ENCODE data around the gene ASTN2. TPM values are rescaled to one million over a fixed set of nuclear protein-coding genes. Genes with fewer than 3 reads are reported as not detected.

The ASTN2 gene
- total RNA-seq, 1 donor from 2014 or later, result 0.53 TPM

DNA sequence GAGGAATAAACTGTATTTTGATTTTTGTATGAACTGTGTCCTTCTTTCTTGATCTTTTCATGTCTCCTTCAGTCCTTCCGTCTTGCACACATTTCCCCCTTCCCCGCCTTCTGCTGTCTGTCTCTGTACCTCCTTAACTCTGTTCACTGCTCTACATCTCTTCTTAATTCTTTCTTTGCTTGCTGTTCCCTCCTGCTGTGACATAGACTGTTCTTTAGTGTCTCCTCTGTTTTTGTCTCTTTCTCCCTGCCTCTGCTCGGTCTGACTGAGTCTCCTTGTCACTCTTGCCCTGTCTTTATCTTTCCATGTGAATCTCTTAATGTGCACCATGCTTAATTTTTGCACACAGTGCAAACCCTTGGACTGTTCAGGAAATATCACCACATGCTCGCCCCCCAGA is 614.8 kb downstream of the ASTN2 start:
- FAIRE-seq (no peak), DNase-seq (ENCODE audit: low read depth) (no peak)
- TF ChIP-seq, protein P1, sequence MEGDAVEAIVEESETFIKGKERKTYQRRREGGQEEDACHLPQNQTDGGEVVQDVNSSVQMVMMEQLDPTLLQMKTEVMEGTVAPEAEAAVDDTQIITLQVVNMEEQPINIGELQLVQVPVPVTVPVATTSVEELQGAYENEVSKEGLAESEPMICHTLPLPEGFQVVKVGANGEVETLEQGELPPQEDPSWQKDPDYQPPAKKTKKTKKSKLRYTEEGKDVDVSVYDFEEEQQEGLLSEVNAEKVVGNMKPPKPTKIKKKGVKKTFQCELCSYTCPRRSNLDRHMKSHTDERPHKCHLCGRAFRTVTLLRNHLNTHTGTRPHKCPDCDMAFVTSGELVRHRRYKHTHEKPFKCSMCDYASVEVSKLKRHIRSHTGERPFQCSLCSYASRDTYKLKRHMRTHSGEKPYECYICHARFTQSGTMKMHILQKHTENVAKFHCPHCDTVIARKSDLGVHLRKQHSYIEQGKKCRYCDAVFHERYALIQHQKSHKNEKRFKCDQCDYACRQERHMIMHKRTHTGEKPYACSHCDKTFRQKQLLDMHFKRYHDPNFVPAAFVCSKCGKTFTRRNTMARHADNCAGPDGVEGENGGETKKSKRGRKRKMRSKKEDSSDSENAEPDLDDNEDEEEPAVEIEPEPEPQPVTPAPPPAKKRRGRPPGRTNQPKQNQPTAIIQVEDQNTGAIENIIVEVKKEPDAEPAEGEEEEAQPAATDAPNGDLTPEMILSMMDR (IDR thresholded peaks at IDR 0.05; ENCODE audit: insufficient read depth, low read length, severe bottlenecking), result no peak
- Histone ChIP-seq H3K4me3 (ENCODE audit: low read depth, low read length) (no peak overlapping the region), H3K27me3 (ENCODE audit: control insufficient read depth, insufficient read depth, low read length) (no peaks in the 10 kb centered on the region), H3K36me3 (ENCODE audit: control insufficient read depth, insufficient read depth, low read length) (no peaks in the 10 kb centered on the region)

DNA sequence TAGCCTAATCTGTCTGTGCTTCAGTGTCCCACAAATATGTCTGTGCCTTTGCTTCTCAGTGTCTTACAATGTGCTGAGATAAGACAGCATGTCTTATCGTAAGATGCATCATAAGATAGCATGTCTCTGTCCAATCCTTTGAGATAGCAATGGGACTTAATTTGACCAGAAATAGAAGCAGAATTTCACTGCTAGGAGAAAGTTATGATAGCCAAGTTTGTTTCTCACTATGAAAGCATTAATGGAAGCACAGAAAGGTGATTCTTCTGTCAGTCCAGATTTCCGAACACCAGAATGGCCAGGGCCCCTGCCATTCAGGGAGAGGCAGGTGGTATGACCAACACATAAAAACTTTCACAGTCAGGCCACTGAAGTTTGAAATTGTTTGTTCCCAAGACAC is 616.3 kb downstream of the ASTN2 start:
- Histone ChIP-seq H3K36me3 (ENCODE audit: control insufficient read depth, insufficient read depth, low read length) (no peaks in the 10 kb centered on the region), H3K27me3 (ENCODE audit: control insufficient read depth, insufficient read depth, low read length) (no peaks in the 10 kb centered on the region), H3K4me3 (ENCODE audit: low read depth, low read length) (no peak overlapping the region)
- no peak for FAIRE-seq
- TF ChIP-seq, protein P1 (IDR thresholded peaks at IDR 0.05; ENCODE audit: insufficient read depth, low read length, severe bottlenecking), result no peak
- DNase-seq (ENCODE audit: low read depth), result no peak

DNA sequence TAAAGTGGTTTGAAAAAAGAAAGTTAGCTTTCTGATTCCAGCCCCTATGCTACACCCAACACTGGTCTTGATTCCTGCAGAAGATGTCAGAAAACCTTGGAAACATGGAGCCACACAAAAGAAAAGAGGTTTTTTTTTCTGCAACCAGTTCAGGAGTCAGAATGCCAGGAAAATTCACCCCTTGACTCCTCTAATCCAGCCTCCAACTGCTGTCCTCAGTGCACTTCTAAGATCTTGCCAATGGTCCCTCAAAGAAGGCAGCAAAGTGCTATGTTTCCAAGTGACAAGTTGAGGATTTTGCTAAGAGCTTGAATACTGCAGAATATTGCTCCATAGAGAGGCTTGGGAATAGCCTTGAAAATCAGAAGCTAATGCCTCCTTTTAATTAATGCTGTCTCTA is 617.6 kb downstream of the ASTN2 start:
- Histone ChIP-seq H3K4me3 (ENCODE audit: low read depth, low read length) (no peak overlapping the region), H3K27me3 (ENCODE audit: control insufficient read depth, insufficient read depth, low read length) (no peaks in the 10 kb centered on the region), H3K36me3 (ENCODE audit: control insufficient read depth, insufficient read depth, low read length) (no peaks in the 10 kb centered on the region)
- TF ChIP-seq, protein P1 (IDR thresholded peaks at IDR 0.05; ENCODE audit: insufficient read depth, low read length, severe bottlenecking), result no peak
- no peak for DNase-seq (ENCODE audit: low read depth)
- no peak for FAIRE-seq

DNA sequence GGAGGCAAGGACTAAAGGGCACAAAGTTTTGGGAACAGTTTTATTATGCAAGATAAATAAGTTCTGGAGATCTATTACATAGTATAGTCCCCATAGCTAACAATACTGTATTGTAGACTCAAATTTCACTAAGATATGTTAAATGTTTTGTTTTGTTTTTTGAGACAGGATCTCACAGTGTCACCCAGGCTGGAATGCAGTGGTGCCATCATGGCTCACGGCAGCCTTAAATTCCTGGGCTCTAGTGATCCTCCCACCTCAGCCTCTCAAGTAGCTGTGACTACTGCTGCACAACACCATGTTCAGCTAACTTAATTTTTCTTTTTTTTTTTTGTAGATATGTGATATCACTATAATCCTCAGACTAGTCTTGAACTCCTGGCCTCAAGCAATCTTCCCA is 618.2 kb downstream of the ASTN2 start:
- H3K27me3 ChIP-seq (ENCODE audit: control insufficient read depth, insufficient read depth, low read length), result no peaks in the 10 kb centered on the region
- TF ChIP-seq, protein P1 (IDR thresholded peaks at IDR 0.05; ENCODE audit: insufficient read depth, low read length, severe bottlenecking), result no peak
- no peaks in the 10 kb centered on the region for H3K36me3 ChIP-seq (ENCODE audit: control insufficient read depth, insufficient read depth, low read length)
- DNase-seq (ENCODE audit: low read depth) (no peak), FAIRE-seq (no peak)
- no peak overlapping the region for H3K4me3 ChIP-seq (ENCODE audit: low read depth, low read length)

DNA sequence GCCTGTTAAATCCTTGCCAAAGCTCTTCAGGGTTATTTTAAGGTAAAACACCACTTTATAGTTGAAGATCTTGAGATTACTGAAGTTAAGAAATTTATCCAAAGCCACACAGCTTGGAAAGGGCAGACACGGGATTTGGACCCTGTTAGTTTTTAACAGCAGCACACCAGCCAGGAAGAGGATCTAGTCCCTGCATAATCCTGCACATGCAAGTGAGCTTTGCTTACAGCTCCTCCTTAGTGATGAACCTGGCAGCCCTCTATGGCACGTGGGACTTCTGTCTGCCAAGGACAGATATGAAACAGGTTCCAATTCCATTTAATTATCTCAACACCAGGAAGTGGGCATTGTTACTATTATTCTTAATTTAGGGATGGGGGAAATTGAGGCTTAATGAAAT is 619.0 kb downstream of the ASTN2 start:
- H3K4me3 ChIP-seq (ENCODE audit: low read depth, low read length), result no peak overlapping the region
- no peaks in the 10 kb centered on the region for H3K27me3 ChIP-seq (ENCODE audit: control insufficient read depth, insufficient read depth, low read length)
- no peak for DNase-seq (ENCODE audit: low read depth)
- TF ChIP-seq, protein P1 (IDR thresholded peaks at IDR 0.05; ENCODE audit: insufficient read depth, low read length, severe bottlenecking), result no peak
- H3K36me3 ChIP-seq (ENCODE audit: control insufficient read depth, insufficient read depth, low read length), result no peaks in the 10 kb centered on the region
- FAIRE-seq, result no peak

DNA sequence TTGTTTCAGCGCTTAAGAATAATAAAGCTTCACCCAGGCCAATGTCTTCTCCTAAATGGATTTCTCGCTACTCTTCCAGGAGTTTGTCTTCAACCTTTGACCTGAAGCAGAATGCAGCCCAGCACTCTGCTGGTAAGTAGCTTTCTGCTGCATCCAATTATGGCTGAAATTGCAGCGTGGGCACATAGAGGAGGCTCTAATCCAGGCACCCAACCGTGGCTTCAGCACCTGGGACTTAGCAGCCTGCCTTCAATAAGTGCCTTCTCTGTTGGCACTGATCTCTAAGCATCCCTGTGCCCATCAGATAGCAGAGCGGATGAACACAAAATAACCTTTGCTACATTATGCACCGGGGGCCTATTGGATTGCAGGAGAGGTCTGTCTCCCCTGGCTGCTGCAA is 622.6 kb downstream of the ASTN2 start:
- FAIRE-seq (no peak), DNase-seq (ENCODE audit: low read depth) (no peak)
- Histone ChIP-seq H3K36me3 (ENCODE audit: control insufficient read depth, insufficient read depth, low read length) (no peaks in the 10 kb centered on the region), H3K4me3 (ENCODE audit: low read depth, low read length) (no peak overlapping the region), H3K27me3 (ENCODE audit: control insufficient read depth, insufficient read depth, low read length) (no peaks in the 10 kb centered on the region)
- TF ChIP-seq, protein P1 (IDR thresholded peaks at IDR 0.05; ENCODE audit: insufficient read depth, low read length, severe bottlenecking), result no peak

Data from bronchial epithelial cell (primary cell).